Neural cell (in vitro differentiated cells): ENCODE results near the gene ATG4A. TPM values are rescaled to one million over a fixed set of nuclear protein-coding genes. Genes with fewer than 3 reads are reported as not detected.

Experiments
- H2AFZ ChIP-seq: fragments of 200-600, 300-800 bp; sonication (generic), shearing (Covaris generic); 2 replicates; pipeline ENCODE4 v1.6.0; 2014; ENCODE audit warnings: low read depth, mild to moderate bottlenecking, antibody characterized with exemption, low read length, moderate library complexity
- H3F3A ChIP-seq: fragments of 200-600 bp; shearing (Covaris generic); 2 replicates; pipeline ENCODE4 v1.6.1; 2016; ENCODE audit warnings: mild to moderate bottlenecking, moderate library complexity, mixed read lengths, antibody characterized with exemption, low read length; ENCODE audit not compliant: insufficient read depth, poor library complexity, severe bottlenecking
- H3K27ac ChIP-seq: fragments of 200-600, 300-800 bp; sonication (generic), shearing (Covaris generic); 2 replicates; pipeline ENCODE4 v1.5.1; 2014; ENCODE audit warnings: mild to moderate bottlenecking, low read length, moderate library complexity
- H3K27me3 ChIP-seq: fragments of 300-800, 200-600 bp; sonication (generic), shearing (Covaris generic); 2 replicates; pipeline ENCODE4 v1.6.0; 2014; ENCODE audit warnings: mild to moderate bottlenecking, low read depth, low read length, moderate library complexity; ENCODE audit not compliant: insufficient read depth
- H3K36me3 ChIP-seq: fragments of 300-800, 200-600 bp; sonication (generic), shearing (Covaris generic); 2 replicates; pipeline ENCODE4 v1.5.1; 2014; ENCODE audit warnings: mild to moderate bottlenecking, antibody characterized with exemption, low read length, moderate library complexity; ENCODE audit not compliant: insufficient read depth
- H3K4me2 ChIP-seq: fragments of 300-800, 200-600 bp; sonication (generic), shearing (Covaris generic); 2 replicates; pipeline ENCODE4 v1.6.0; 2014; ENCODE audit warnings: mild to moderate bottlenecking, low read length
- H3K4me3 ChIP-seq: fragments of 300-800, 200-600 bp; sonication (generic), shearing (Covaris generic); 2 replicates; pipeline ENCODE4 v1.5.1; 2014; ENCODE audit warnings: mild to moderate bottlenecking, low read length, moderate library complexity
- H3K79me2 ChIP-seq: fragments of 200-600 bp; shearing (Covaris generic); replicated peaks from 2 replicates; pipeline ENCODE4 v1.6.0; 2014; ENCODE audit warnings: mild to moderate bottlenecking, low read length, moderate library complexity; ENCODE audit not compliant: insufficient read depth
- H3K9ac ChIP-seq: fragments of 300-800, 200-600 bp; sonication (generic), shearing (Covaris generic); 2 replicates; pipeline ENCODE4 v1.6.1; 2016; ENCODE audit warnings: mild to moderate bottlenecking, low read length, mixed read lengths
- H3K9me2 ChIP-seq: fragments of 200-600 bp; shearing (Covaris generic); 2 replicates; pipeline ENCODE4 v1.6.1; 2016; ENCODE audit warnings: mild to moderate bottlenecking, low read length, mixed read lengths; ENCODE audit not compliant: insufficient read depth
- H3K9me3 ChIP-seq: fragments of 200-600, 300-800 bp; sonication (generic), shearing (Covaris generic); 2 replicates; pipeline ENCODE4 v1.6.1; 2016; ENCODE audit warnings: mild to moderate bottlenecking, mixed run types, low read length, moderate library complexity, mixed read lengths
- H4K20me1 ChIP-seq: fragments of 200-600 bp; shearing (Covaris generic); 2 replicates; pipeline ENCODE4 v1.6.1; 2016; ENCODE audit warnings: mild to moderate bottlenecking, mixed run types; ENCODE audit not compliant: insufficient read depth
- EP300 ChIP-seq: fragments of 450-650 bp; conservative IDR thresholded peaks from 2 replicates; pipeline ENCODE4 v1.6.1; 2014; ENCODE audit warnings: antibody characterized with exemption, mild to moderate bottlenecking, moderate library complexity; ENCODE audit not compliant: poor library complexity, severe bottlenecking
- EZH2 ChIP-seq: fragments of 200-600, 300-800 bp; shearing (Covaris generic), sonication (generic); IDR thresholded peaks from 2 replicates; pipeline ENCODE4 v1.6.1; 2014; ENCODE audit warnings: antibody characterized with exemption, low read length, borderline replicate concordance, mild to moderate bottlenecking; ENCODE audit not compliant: insufficient read depth, poor library complexity, severe bottlenecking
- MXI1 ChIP-seq: fragments of 450-650 bp; conservative IDR thresholded peaks from 2 replicates; pipeline ENCODE4 v1.6.1; 2014; ENCODE audit warnings: antibody characterized with exemption, mild to moderate bottlenecking; ENCODE audit not compliant: poor library complexity, severe bottlenecking
- POLR2AphosphoS5 ChIP-seq: IDR thresholded peaks from 2 replicates; pipeline ENCODE4 v1.6.1; 2012
- RAD21 ChIP-seq: fragments of 450-650 bp; conservative IDR thresholded peaks from 2 replicates; pipeline ENCODE4 v1.6.1; 2014; ENCODE audit warnings: antibody characterized with exemption, mild to moderate bottlenecking, moderate library complexity
- SMC3 ChIP-seq: fragments of 450-650 bp; conservative IDR thresholded peaks from 2 replicates; pipeline ENCODE4 v1.6.1; 2014; ENCODE audit warnings: antibody characterized with exemption, mild to moderate bottlenecking, moderate library complexity; ENCODE audit not compliant: poor library complexity
- TAF1 ChIP-seq: IDR thresholded peaks from 2 replicates; pipeline ENCODE4 v1.6.1; 2012; ENCODE audit warnings: low read depth
- polyA plus RNA-seq: library from polyadenylated mRNA; depleted of rRNA; stranded (reverse); fragments of >200 nt; gene quantifications from 2 replicates; pipeline ENCODE4 v1.2.3, GENCODE V29; 2014
- TF ChIP-seq, protein P1 (sequence below): IDR thresholded peaks from 2 replicates; pipeline ENCODE4 v1.6.1; 2012; ENCODE audit warnings: borderline replicate concordance
- TF ChIP-seq, protein P2 (sequence below): fragments of 450-650 bp; IDR thresholded peaks from 2 replicates; pipeline ENCODE4 v1.5.1; 2014; ENCODE audit warnings: antibody characterized with exemption, mild to moderate bottlenecking, moderate library complexity; ENCODE audit not compliant: poor library complexity, severe bottlenecking

Gene ATG4A
- polyA plus RNA-seq, 1 donor from 2014 or later, result 20.4 TPM

GRCh38 chrX:108177351-108178142 is 86.0 kb downstream of the ATG4A start:
- Histone ChIP-seq H3K27me3 (no peaks in the 10 kb centered on the region), H3K9me2 (no peaks in the 10 kb centered on the region), H3K9ac (no peak overlapping the region), H3K9me3 (no peaks in the 10 kb centered on the region), H3F3A (no peaks in the 10 kb centered on the region), H3K4me3 (no peak overlapping the region), H2AFZ (no peak overlapping the region), H3K36me3 (no peaks in the 10 kb centered on the region), H3K79me2 (no peaks in the 10 kb centered on the region), H3K4me2 (no peak overlapping the region), H4K20me1 (no peaks in the 10 kb centered on the region), H3K27ac (no peak overlapping the region)
- TF ChIP-seq EP300 (no peak), TAF1 (no peak), SMC3 (no peak), EZH2 (no peak), RAD21 (no peak), MXI1 (no peak), POLR2AphosphoS5 (no peak)
- TF ChIP-seq, protein P1, sequence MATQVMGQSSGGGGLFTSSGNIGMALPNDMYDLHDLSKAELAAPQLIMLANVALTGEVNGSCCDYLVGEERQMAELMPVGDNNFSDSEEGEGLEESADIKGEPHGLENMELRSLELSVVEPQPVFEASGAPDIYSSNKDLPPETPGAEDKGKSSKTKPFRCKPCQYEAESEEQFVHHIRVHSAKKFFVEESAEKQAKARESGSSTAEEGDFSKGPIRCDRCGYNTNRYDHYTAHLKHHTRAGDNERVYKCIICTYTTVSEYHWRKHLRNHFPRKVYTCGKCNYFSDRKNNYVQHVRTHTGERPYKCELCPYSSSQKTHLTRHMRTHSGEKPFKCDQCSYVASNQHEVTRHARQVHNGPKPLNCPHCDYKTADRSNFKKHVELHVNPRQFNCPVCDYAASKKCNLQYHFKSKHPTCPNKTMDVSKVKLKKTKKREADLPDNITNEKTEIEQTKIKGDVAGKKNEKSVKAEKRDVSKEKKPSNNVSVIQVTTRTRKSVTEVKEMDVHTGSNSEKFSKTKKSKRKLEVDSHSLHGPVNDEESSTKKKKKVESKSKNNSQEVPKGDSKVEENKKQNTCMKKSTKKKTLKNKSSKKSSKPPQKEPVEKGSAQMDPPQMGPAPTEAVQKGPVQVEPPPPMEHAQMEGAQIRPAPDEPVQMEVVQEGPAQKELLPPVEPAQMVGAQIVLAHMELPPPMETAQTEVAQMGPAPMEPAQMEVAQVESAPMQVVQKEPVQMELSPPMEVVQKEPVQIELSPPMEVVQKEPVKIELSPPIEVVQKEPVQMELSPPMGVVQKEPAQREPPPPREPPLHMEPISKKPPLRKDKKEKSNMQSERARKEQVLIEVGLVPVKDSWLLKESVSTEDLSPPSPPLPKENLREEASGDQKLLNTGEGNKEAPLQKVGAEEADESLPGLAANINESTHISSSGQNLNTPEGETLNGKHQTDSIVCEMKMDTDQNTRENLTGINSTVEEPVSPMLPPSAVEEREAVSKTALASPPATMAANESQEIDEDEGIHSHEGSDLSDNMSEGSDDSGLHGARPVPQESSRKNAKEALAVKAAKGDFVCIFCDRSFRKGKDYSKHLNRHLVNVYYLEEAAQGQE, result no peak
- TF ChIP-seq, protein P2, sequence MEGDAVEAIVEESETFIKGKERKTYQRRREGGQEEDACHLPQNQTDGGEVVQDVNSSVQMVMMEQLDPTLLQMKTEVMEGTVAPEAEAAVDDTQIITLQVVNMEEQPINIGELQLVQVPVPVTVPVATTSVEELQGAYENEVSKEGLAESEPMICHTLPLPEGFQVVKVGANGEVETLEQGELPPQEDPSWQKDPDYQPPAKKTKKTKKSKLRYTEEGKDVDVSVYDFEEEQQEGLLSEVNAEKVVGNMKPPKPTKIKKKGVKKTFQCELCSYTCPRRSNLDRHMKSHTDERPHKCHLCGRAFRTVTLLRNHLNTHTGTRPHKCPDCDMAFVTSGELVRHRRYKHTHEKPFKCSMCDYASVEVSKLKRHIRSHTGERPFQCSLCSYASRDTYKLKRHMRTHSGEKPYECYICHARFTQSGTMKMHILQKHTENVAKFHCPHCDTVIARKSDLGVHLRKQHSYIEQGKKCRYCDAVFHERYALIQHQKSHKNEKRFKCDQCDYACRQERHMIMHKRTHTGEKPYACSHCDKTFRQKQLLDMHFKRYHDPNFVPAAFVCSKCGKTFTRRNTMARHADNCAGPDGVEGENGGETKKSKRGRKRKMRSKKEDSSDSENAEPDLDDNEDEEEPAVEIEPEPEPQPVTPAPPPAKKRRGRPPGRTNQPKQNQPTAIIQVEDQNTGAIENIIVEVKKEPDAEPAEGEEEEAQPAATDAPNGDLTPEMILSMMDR, result no peak

GRCh38 chrX:108178143-108178498 is 86.5 kb downstream of the ATG4A start:
- H3K9ac ChIP-seq, result no peak overlapping the region
- no peaks in the 10 kb centered on the region for H3K27me3 ChIP-seq
- no peak overlapping the region for H3K27ac ChIP-seq
- no peaks in the 10 kb centered on the region for H3K79me2 ChIP-seq
- no peaks in the 10 kb centered on the region for H3F3A ChIP-seq
- H3K36me3 ChIP-seq, result no peaks in the 10 kb centered on the region
- no peak overlapping the region for H3K4me2 ChIP-seq
- H3K9me2 ChIP-seq, result no peaks in the 10 kb centered on the region
- no peak overlapping the region for H3K4me3 ChIP-seq
- TF ChIP-seq EP300 (no peak), MXI1 (no peak), TAF1 (no peak), POLR2AphosphoS5 (no peak), RAD21 (no peak), SMC3 (no peak), EZH2 (no peak)
- TF ChIP-seq, protein P1, result no peak
- TF ChIP-seq, protein P2, result no peak
- H2AFZ ChIP-seq, result no peak overlapping the region
- no peaks in the 10 kb centered on the region for H3K9me3 ChIP-seq
- H4K20me1 ChIP-seq, result no peaks in the 10 kb centered on the region
